ENCODE measurements around the gene TRIO. TPM values are rescaled to one million over a fixed set of nuclear protein-coding genes. Genes with fewer than 3 reads are reported as not detected.

TRIO gene
- total and polyA plus RNA-seq, 12 donors: 26.2 to 85.2 (median 61.9) TPM

DNA sequence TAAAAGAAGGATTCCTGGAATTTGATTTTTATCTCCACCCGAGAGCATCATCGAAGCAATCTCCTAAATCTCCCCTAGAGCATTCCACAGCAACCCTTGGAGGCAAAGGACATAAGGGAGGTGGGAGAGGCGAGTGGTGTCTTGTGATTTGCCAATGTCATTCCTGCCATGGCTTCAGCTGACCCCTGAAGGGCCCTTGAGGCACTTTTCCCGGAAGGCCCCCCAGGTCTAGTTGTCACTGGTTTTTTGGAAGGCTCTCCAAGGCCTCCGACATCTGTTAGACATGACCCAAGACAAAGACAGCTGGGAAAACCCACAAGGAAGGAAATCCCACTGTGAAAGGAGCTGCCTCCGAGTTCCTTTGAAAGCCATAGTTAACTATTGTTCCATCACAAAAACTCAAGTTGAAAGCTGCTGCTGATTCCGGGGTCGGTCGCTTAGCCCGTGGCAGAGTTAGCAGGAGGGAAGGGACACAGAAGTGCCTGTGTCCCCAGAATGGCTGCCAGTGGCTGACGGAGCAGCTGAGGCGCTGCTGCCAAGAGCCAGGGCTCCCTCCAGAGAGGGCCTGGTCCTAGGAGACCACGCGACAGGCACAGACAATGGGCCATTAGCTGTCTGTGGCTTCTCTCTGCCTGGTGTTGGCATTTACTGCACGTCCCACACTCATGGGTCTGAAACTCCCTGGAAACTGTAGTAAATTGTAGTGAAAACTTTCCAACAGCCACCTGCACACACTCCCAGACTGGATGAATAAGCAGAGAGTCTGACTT lies 24.4 kb upstream of the TRIO start:
- 37 to 43% methylated on average over 15 of the region's 15 CpGs for WGBS, 2 donors
- H3K27ac ChIP-seq: peak overlapping the region in 9 of 10 donors; percentile 0 to 80 (median 47)
- H3K4me1 ChIP-seq: peaks cover 0 to 32% (median 17%) of the 10 kb centered on the region in 9 donors
- DNase-seq (peak; percentile 42 to 46), ATAC-seq (peak; percentile 66 to 94 (median 80))
- no peaks in the 10 kb centered on the region for H3K36me3 ChIP-seq
- H3K4me3 ChIP-seq: no peak overlapping the region
- TF ChIP-seq, protein P1, sequence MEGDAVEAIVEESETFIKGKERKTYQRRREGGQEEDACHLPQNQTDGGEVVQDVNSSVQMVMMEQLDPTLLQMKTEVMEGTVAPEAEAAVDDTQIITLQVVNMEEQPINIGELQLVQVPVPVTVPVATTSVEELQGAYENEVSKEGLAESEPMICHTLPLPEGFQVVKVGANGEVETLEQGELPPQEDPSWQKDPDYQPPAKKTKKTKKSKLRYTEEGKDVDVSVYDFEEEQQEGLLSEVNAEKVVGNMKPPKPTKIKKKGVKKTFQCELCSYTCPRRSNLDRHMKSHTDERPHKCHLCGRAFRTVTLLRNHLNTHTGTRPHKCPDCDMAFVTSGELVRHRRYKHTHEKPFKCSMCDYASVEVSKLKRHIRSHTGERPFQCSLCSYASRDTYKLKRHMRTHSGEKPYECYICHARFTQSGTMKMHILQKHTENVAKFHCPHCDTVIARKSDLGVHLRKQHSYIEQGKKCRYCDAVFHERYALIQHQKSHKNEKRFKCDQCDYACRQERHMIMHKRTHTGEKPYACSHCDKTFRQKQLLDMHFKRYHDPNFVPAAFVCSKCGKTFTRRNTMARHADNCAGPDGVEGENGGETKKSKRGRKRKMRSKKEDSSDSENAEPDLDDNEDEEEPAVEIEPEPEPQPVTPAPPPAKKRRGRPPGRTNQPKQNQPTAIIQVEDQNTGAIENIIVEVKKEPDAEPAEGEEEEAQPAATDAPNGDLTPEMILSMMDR (IDR thresholded peaks at IDR 0.05): no peak
- no peaks in the 10 kb centered on the region for H3K9me3 ChIP-seq
- no peaks in the 10 kb centered on the region for H3K27me3 ChIP-seq
- intact Hi-C loops (cut with DNase I): loop anchor here in 1 of 10 donors (2.0 kb wide), 1 partner anchor 30 kb away; no protein-coding TSS in a partner anchor

DNA sequence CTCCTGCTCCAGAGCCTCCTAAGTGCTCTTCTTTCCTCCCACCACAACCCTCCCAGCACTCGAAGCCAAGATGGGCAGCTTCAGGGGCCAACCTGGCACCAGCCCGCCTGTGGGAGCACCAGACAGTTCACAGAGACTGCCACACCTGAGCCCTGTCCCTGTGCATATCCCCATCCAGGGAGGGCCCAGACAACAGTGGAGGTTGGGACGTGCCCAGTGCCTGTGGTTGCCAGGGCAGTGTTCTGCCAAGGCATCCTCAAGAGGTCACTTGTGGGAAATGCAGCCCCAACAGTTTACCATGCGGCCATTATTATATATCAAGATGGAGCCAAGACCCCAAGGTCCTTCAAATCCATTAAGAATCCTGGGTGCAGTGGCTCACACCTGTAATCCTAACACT lies 23.0 kb upstream of the TRIO start:
- ATAC-seq (peak in 4 of 8 donors; percentile 31 to 78 (median 34)), DNase-seq (no peak)
- no peaks in the 10 kb centered on the region for H3K9me3 ChIP-seq
- no peaks in the 10 kb centered on the region for H3K27me3 ChIP-seq
- no peak overlapping the region for H3K27ac ChIP-seq
- intact Hi-C loops (cut with DNase I): no loop called here
- WGBS, 2 donors: 81 to 90% methylated on average over 4 of the region's 4 CpGs
- TF ChIP-seq, protein P1 (IDR thresholded peaks at IDR 0.05): no peak
- peaks cover 0 to 18% (median 11%) of the 10 kb centered on the region in 9 donors for H3K4me1 ChIP-seq
- H3K36me3 ChIP-seq: no peaks in the 10 kb centered on the region
- no peak overlapping the region for H3K4me3 ChIP-seq

DNA sequence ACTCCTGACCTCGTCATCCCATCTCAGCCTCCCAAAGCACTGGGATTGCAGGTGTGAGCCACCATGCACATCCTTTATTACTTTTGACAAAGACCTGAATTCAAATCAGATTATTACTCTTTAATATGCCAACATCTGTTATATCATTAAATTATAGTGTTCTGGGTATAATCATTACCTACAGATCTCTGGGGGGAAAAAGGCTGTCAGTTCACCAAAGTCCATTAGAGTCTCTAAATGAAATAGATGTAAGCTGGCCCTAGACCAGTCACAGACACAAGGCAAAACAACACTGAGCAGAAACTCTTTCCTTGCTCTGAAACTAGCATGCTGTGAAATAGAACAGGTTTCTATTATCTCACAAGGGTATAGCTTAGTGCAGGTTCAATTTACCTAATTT lies 21.6 kb upstream of the TRIO start:
- Histone ChIP-seq H3K36me3 (no peaks in the 10 kb centered on the region), H3K9me3 (no peaks in the 10 kb centered on the region), H3K4me1 (peaks cover 0 to 16% (median 11%) of the 10 kb centered on the region in 9 donors), H3K27me3 (no peaks in the 10 kb centered on the region), H3K27ac (no peak overlapping the region), H3K4me3 (no peak overlapping the region)
- WGBS, 2 donors: 98 to 100% methylated on average over 1 of the region's 1 CpG
- intact Hi-C loops (cut with DNase I): no loop called here
- DNase-seq (no peak), ATAC-seq (no peak)
- TF ChIP-seq, protein P1 (IDR thresholded peaks at IDR 0.05): no peak

DNA sequence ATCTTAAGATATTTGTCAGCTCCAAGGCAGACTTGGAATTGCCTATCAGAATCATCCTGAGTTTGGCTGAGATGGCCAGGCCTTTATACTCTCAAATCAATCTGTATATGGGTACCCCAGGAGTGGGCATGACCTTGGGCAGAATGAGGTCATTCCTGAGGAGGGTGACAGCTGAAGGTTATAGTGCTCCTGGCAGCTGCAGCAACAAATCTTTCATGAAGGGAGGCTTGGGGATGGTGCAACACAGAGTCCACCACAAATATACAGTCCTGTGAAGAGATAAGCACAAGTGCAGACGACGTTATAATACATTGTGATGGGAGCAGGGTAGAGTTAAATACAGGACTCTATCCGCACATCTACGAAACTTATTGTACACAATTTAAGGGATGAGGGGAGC lies 21.1 kb upstream of the TRIO start:
- H3K4me3 ChIP-seq: no peak overlapping the region
- no peaks in the 10 kb centered on the region for H3K36me3 ChIP-seq
- no peak for ATAC-seq
- no peak overlapping the region for H3K27ac ChIP-seq
- no peak for DNase-seq
- TF ChIP-seq, protein P1 (IDR thresholded peaks at IDR 0.05): no peak
- no peaks in the 10 kb centered on the region for H3K9me3 ChIP-seq
- no peaks in the 10 kb centered on the region for H3K27me3 ChIP-seq
- peaks cover 0 to 16% (median 11%) of the 10 kb centered on the region in 9 donors for H3K4me1 ChIP-seq
- intact Hi-C loops (cut with DNase I): no loop called here
- WGBS, 2 donors: 58 to 83% methylated on average over 4 of the region's 4 CpGs

Measured in heart right ventricle (tissue), 16 donors.